Activated naive CD8-positive, alpha-beta T cell treated with anti-CD3 and anti-CD28 coated beads, Interleukin-2, amount 50 U/mL, for 16 hours (primary cell): ENCODE measurements around the gene BNIP3.
"Not testable (repeated sequence)": the region's sequence is repeated elsewhere in the genome, so short reads cannot be mapped to it uniquely, and the experiment has no call there.

Source experiments
- DNase-seq: peaks from one replicate; pipeline ENCODE4 v3.0.0-alpha.2; 2020; ENCODE audit warnings: low read depth, low spot score

BNIP3 gene

DNA sequence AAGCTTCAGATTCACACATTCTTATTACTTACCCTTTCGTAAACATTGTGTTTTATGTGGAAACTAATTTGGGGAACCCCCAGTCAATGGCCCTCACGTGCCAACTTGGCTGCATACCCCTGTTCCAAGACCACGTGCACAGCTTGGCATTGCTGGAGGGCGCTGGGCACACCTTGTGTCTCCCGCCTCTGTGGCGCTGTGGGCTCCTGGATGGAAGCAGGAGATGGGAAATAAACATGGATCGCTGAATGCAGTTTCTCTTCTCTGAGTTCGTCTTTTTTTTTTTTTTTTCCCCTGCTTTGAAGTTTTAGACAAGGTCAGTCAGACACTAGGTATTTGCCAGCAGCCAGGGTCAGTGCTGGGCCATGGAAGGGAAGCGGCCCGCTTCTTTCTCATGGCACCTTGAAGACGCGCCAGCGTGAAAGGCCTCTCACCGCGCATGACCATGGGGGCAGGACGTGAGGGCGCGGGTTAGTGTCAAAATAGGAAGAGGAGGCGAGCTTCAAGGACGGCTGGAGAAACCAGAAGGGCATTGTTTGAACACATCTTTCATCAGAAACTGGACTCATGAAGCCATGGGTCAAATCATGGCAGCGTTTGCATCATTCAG, 27.3 kb downstream of the BNIP3 start:
- DNase-seq: no peak

DNA sequence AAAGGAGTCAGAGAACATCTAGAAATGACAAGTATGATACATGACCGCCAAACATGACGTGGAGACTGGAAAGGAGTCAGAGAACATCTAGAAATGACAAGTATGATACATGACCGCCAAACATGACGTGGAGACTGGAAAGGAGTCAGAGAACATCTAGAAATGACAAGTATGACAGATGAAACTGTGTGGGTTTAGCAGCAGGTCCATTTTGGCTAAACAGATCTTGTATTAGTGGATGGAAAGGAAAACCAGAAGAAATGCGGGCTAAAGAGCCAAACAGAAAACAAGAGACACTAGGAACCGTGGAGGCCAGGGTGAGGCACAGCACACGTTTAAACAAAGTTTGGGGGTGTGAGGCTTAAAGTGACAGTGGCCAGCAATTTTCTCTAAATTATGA, 31.8 kb downstream of the BNIP3 start:
- DNase-seq: not testable (repeated sequence)

DNA sequence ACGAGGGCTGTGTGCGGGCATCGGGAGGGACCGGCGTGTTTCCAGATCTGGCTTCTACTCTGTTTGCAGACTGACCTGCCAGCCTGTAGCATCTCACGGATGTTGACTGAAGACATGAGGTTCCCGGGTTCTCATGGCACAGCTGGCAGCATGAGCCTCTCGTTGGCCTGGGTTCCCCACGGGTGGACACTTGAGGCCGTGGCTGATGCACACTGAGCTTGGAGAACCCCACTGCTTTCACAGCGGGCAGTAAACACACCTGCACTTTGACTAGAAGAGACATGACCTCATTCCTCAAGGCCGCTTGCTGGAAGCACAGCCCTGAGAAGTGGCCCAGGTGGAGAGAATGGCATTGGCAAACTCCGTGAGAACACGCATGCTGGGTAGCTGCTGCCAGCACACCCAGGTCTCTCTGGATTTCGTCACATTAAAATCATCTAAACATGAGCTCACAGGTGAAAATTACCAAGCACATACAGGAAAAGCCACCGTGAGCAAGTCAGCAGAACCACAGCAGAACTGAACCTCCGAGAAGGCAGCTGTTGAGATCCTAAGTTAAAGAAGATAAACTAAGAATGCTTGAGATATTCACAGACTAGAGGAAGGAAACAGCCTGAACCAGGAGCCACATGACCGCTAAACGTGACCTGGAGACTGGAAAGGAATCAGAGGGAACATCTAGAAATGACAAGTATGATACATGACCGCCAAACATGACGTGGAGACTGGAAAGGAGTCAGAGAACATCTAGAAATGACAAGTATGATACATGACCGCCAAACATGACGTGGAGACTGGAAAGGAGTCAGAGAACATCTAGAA, 32.5 kb downstream of the BNIP3 start:
- DNase-seq: no peak

DNA sequence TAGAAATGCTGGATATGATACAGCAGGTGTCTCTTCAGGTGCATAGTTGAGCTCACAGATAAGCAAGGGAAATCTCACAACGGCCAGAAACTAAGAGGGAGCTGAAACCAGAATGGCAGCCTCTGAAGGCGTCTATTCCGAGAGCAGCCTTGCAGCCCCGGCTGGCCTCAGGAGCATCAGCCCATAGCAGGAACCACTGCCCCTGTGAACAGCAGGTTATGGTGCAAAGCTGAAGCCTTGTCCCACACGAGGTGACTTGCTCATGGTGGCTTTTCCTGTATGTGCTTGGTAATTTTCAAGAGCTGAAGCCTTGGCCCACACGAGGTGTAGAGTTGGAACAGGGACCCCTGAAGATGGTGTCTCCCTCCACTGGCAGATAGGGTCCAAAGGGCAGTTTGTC, 33.2 kb downstream of the BNIP3 start:
- DNase-seq: no peak

DNA sequence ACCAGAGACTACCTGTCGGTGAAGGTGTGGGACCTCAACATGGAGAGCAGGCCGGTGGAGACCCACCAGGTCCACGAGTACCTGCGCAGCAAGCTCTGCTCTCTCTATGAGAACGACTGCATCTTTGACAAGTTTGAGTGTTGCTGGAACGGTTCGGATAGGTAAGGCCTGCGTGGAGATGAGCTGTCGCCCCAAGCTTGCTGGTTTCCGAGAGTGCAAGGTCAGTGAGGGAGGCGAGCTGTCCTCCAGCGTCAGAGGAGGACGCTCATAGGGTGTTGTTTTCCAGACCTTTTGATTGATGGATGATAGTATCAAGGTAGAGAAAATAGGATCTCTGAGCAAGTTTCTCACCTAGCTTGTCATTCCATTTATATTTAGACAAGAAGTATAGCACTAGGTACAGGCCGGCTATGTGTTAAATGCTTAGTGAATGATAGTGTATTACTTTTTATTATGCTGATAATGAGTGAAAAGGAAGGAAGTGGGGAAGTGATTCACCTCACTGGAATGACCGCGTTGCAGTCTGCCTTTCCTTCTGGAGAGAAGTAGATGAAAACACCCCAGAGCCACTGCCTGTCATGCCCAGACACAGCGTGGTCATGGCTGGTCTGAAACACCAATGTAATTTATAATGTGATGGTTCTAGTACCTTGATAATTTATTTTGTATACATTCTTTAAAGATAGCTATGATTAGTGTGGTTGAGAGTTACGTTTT, 33.9 kb downstream of the BNIP3 start:
- no peak for DNase-seq

DNA sequence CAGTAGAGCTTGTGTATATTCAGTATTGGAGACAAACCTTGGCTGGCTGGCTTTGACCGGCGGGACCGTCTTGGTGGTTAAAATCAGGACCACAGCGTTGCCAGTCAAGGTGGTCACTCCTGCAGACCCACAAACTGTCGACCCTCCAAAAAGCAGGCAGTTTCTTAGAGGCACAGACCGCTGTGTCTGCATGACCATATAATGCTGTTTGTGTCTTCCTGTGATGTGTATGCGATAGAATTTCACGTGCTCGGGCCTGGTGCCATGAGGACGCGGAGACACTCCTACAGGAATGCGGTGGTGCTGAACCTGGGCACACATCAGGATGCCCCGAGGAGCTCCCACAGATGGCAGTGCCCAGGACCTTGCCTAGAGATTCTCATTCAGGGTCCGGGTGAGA, 34.8 kb downstream of the BNIP3 start:
- no peak for DNase-seq

DNA sequence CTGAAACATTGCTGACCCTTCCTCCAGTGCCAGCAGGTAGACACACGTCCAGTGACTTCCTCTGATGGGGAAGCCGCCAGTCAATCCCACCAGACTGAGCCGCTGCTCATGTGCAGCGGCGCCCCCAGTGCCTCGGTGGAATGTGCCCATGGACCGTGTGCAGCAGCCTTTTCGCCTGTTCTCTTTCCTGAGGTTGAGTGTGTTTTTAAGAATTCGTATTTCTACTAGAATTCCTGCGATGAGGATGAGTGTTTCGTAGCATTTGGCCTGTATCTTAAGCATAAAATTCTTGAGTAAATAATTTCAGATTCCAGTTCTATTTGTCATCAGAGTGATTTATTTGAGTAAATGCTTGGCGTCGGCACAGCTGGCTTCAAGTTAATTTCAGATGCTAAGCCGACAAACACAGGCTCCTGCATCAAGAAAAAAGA, 35.4 kb downstream of the BNIP3 start:
- no peak for DNase-seq

DNA sequence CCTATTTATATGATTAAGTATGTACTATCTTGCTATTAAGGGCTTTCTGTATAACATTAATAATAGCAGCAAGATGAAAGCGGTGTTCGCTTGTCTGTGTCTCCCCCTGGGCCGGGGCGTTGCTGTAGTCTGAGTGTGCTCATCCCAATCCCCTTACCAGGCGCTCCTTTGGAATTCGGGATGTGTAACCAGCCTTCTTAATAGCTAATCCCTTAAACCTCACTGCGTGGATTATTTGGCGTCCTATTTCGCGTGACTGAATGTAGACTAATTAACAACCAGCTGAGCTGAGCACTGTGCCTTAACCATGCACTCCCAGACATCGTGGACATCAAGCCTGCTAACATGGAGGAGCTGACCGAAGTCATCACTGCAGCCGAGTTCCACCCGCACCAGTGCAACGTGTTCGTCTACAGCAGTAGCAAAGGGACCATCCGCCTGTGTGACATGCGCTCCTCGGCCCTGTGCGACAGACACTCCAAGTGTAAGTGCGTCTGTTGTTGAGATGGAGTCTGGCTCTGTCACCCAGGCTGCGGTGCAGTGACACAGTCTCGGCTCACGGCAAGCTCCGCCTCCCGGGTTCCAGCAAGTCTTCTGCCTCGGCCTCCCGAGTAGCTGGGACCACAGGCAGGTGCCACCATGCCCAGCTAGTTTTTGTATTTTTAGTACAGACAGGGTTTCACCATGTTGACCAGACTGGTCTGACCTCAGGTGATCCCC, 36.6 kb downstream of the BNIP3 start:
- DNase-seq: no peak

DNA sequence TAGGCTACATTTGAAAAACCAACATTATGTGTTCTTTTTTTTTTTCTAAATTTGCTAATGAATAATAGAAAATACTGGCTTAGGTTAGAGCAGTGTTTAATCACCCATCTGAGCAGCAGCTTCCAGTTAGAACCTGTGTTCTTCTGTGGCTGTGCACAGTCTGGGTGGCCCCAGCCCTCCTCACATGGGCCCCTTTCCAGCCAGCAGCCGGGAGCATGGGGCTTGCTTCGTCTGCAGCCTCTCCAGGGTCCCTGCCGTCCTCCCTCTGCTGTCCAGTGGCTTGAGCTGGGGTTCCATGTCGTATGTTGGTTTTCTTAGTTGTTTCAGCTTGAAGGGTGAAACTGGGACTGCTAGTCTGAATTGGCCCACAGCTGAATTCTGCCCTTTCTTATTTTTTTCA, 37.3 kb downstream of the BNIP3 start:
- DNase-seq: no peak

DNA sequence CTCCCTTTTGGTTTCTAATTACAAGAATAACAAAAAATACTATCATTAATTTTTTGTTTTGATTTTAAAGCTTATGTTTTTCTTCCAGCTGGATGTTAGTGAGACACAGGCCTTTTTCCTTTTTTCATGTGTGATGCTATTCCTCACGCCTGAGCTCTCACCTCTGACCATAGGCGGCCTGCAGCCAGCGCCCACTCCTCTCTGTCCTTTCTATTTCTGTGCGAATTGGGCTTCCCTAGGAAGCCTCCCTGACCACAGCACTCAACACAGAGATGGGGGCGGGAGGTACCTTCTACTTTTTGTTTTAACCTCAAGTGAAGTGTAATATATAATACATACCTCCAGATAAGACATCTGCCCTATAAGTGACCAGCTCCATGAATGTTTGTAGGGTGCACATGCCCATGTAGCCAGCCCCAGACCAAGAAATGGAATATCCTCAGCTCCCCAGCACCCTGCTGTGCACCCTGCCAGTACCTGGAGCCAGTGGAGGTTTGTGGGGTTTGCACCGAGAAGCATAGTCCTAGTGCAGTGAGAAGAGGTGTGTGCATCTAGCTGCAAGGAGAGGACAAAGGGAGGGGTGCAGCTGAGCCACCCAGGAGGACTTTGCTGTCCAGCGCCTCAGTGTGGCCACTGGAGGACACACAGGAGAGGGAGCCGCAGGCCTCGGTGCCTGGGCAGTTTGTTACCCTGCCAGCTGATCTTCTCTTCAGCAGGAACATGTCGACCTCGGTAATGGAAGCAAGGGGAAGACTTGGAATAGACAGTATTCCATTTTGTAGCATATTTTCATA, 38.5 kb downstream of the BNIP3 start:
- no peak for DNase-seq

DNA sequence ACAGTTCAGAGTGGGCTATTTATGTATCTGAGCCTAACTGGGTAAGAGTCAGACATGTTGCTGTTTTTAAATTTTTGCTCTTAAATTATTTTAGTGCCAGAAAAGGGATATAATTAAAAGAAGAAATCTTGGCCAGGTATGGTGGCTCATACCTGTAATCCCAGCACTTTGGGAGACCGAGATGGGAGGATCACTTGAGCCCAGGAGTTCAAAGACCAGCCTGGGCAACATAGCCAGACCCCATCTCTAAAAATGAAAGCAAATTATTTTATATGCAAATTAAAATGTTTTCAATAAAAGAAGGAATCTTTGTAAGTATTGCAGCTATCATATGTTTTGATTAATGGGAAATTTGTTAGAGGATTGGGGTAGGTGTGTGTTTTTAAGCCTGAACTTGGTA, 39.3 kb downstream of the BNIP3 start:
- no peak for DNase-seq

DNA sequence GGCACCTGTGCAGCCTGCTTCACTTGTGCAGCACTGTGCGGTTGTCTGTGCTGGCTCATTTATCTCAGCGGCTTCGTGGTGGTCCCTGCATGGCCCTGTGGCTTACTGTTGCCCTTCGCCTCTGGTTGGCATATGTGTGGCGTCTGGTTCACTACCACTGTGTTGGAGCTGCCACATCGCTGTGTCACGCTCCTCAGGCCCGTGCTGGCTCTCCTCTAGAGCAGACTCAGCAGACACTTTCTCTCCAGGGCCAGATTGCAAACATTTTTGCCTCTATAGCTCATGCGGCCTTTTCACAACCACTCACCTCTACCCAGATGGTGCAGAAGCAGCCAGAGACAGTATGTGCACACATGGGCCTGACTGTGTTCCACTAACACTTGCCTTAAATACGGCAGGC, 43.0 kb downstream of the BNIP3 start:
- no peak for DNase-seq

DNA sequence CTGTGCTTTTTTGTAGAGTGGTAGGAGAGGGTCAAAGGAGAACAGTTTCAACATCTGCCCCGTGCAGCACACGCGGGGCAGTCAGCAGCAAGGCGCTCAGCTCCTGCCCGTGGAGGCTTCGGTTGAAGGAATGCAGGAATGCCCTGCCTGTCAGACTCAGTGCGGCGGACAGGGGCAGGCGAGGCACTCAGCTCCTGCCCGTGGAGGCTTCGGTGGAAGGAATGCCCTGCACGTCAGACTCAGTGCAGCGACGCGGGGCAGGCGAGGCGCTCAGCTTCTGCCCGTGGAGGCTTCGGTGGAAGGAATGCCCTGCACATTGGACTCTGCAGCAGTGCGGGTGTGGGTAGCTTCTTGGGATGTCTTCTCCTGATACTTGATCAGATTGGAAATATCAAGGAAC, 43.9 kb downstream of the BNIP3 start:
- DNase-seq: no peak

DNA sequence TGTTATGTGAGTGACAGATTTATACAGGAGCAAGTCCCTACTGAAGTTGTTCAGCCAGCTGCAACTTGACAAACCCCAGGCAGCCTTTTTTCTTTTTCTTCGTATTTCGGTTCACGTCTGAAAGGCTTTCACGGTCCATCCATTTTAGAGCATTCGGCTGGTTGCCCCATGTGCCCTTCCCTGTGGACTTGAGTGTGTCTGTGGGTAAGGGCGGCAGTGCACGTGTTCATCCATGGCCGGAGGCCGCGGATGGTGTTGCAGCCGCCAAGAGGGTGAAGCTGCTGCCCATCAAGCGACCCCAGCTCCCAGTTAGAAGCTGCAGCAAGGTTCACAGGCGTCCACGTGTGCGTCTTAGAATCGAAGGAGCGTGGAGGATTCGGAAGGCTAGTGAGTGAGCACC, 45.0 kb downstream of the BNIP3 start:
- no peak for DNase-seq

DNA sequence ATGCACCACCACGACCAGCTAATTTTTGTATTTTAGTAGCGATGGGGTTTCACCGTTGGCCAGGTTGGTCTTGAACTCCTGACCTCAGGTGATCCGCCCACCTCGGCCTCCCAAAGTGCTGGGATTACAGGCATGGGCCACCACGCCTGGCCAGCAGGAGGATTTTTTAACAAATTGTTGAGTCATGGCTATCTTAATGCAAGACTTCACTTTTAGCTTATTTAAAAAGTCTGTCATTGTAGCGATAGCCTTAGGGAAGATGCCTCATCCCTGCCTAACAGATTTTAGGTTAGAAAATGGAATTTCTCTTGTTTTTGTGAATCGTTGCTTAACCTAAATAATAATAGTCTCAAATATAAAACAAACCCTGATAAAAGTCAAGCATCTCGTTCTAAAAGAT, 45.4 kb downstream of the BNIP3 start:
- DNase-seq: no peak

DNA sequence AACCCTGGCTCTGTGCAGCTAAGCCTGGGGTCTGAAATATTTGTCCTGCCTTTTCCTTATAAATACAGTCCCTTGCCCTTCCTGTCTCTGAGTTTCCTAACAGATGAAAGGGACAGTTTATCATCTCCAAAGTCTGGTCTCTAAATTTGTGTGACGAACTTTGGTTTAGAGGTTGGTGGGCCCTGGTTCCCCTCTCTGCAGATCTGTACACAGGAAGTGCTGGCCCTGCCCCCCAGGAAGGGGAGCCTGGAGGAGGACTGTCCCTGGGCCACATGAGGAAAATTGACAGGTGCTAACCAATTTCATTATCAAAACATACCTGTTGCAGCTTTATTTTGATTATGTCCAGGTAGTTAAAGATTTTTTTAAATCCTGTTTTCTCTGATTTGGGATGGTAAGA, 46.5 kb downstream of the BNIP3 start:
- DNase-seq: no peak

DNA sequence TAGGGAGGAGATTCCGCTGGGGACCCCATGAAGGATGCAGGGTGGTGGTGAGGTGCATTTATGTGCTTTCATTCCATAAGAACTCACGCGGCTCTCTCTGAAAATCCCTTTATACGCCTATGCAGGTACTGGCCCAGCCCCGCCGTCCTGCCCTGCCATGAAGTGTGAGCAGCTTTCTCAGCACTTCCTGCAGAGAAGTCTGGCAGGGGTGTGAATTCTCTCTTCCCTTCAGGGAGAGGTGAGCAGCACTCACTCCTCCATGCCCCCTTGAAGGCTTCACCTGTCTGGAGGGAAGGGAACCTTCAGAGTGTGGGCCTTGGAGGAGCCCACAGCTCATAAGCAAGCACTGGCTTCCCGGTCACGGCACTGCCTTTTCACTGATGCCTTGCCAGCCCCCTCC, 47.0 kb downstream of the BNIP3 start:
- DNase-seq: no peak

DNA sequence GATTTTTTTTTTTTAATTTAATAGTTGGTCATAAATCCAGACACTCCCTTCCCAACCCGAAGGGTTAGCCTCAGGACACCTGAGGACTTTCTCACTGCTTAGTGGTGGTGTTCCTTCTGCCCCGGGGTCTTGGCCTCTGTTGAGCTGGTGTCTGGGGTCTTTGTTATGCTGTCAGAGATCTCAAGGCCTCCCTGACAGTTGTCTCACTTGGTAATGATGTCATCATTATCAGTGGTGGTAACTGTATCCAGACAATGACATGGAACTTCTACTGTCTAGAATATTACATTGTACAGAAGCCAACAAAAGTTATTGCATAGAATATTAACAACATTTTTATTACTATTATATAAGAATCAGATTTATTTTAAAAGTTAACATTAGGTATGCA, 48.0 kb downstream of the BNIP3 start:
- no peak for DNase-seq

DNA sequence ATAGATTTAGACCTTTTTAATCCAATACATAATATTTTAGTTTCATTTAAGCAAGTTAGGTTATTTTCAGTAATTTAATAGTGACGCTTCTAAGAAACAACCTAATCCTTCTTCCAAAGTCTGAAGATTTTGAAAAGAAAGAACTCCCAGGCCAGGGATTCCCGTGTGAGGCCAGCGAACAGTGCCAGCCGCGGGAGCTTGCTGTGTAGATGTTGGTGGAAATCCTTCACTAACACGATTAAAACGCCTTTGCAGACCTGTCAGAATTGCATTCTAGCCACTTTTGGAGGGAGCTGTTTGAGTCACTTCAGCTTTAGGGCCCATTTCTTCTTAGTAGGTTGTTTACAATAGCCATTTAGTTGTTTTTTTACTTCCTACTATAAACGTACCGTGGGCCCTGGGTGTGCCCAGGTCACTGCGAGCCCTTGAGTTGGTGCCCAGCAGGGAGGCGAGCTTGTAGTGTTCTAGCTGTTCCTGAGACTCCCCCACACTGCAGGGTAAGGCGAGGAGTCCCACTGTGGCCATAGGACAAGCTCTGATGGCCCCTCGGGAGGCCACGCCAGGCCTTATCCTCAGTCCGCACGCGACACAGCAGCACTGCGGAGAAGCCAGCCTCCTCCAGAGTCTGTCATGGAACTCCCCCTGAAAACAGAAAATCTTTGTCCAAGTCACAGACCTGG, 48.6 kb downstream of the BNIP3 start:
- DNase-seq: no peak

DNA sequence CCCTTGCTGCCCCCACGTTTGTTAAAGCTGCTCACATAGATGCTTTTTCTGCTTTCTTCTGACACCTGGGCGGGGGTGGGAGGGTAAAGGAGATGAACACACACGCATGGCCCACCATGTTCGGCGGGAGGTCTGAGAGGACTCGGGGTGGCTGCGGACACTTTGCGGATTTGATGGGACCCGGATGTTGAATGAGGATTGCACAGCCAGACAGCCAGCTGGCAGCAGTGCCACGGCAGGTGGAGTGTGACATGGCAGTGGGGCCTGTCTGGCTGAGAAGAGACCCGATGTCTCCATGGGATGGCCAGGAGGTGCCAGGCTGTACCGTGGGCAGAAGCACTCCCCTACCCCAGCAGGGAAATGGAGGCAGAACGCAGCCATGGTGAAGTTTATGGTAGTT, 49.7 kb downstream of the BNIP3 start:
- no peak for DNase-seq
